Esophagus squamous epithelium (tissue), 5 donors: ENCODE data around the gene TNFSF12. TPM values are rescaled to one million over a fixed set of nuclear protein-coding genes. Genes with fewer than 3 reads are reported as not detected.
"Not testable (repeated sequence)": the region's sequence is repeated elsewhere in the genome, so short reads cannot be mapped to it uniquely, and the experiment has no call there.

Experiments
- DNase-seq: peaks from one replicate; lab custom pipeline; 2025; lab: John Stamatoyannopoulos, UW
- H3K27ac ChIP-seq, 4 donors: fragments of 200-600 bp; sonication (generic); one replicate each; pipeline ENCODE4 v1.5.1; 2016 to 2019; ENCODE audit warnings: mild to moderate bottlenecking in 1 of 4
- H3K27me3 ChIP-seq, 4 donors: fragments of 200-600 bp; sonication (generic); 1 replicate in 3 of 4; 2 replicates in 1 of 4; pipeline versions ENCODE4 v1.5.1 to v1.6.0; 2017 to 2021; ENCODE audit warnings: antibody characterized with exemption in 1 of 4
- H3K36me3 ChIP-seq, 3 donors: fragments of 200-600 bp; sonication (generic); one replicate each; pipeline ENCODE4 v1.5.1; 2016 to 2019
- H3K4me1 ChIP-seq, 3 donors: fragments of 200-600 bp; sonication (generic); one replicate each; pipeline ENCODE4 v1.5.1; 2017 to 2019
- H3K4me3 ChIP-seq, 4 donors: fragments of 200-600 bp; sonication (generic); 1 replicate in 3 of 4; 2 replicates in 1 of 4; pipeline ENCODE4 v1.5.1; 2016 to 2019; ENCODE audit warnings: mild to moderate bottlenecking in 2 of 4, moderate library complexity in 1 of 4
- H3K9me3 ChIP-seq, 3 donors: fragments of 200-600 bp; sonication (generic); one replicate each; pipeline ENCODE4 v1.5.1; 2016 to 2019
- CTCF ChIP-seq, 6 experiments: fragments of 450-650 bp in 4 of 6; fragments of 200-600 bp in 2 of 6; sonication (generic) in 2 of 6; IDR thresholded peaks; one replicate each; pipeline ENCODE4 v1.5.1; 2016 to 2019; ENCODE audit warnings: antibody characterized with exemption in 6 of 6, mild to moderate bottlenecking in 4 of 6, moderate library complexity in 4 of 6
- POLR2A ChIP-seq, 4 donors: fragments of 450-650 bp; IDR thresholded peaks; one replicate each; pipeline ENCODE4 v1.6.1; 2017; ENCODE audit warnings: antibody characterized with exemption in 4 of 4, mild to moderate bottlenecking in 4 of 4, moderate library complexity in 3 of 4
- WGBS, 2 donors: methylation state at CpG; one replicate each; pipeline ENCODE4 v1.1.5; 2018; 5-methylcytosine and 5-hydroxymethylcytosine counted together
- intact Hi-C: fragments of 100-400 bp; cut with DNase I; formaldehyde crosslinking; loops from one replicate; pipeline ENCODE4 v1.15.0; 2022
- total RNA-seq, 4 donors: library from RNA; depleted of rRNA; stranded (reverse); fragments of >200 nt; gene quantifications; one replicate each; pipeline ENCODE4 v1.1.0, GENCODE V29; 2016
- donor health status: DM: yes; HTN: yes; CAD: no.

TNFSF12 gene
- total RNA-seq, 4 donors from 2014 or later = 3.5 to 41.6 (median 6.5) TPM

- TF ChIP-seq CTCF (IDR thresholded peaks at IDR 0.05) (no peak), POLR2A (IDR thresholded peaks at IDR 0.05) (peak in 1 of 4 donors; percentile 34)
- Histone ChIP-seq H3K4me3 (peak overlapping the region in 3 of 4 donors; percentile 64 to 76 (median 69)), H3K36me3 (peaks cover 38 to 72% (median 41%) of the 10 kb centered on the region in 3 donors), H3K4me1 (peaks cover 19 to 59% (median 30%) of the 10 kb centered on the region in 3 donors), H3K27me3 (no peaks in the 10 kb centered on the region), H3K27ac (peak overlapping the region; percentile 90 to 96 (median 96)), H3K9me3 (no peaks in the 10 kb centered on the region)
- WGBS, 2 donors = 50% methylated on average over 1 of the region's 4 CpGs; no CpG with 5 or more reads in 1 of the 2 donors
- intact Hi-C loops = loop anchor here (5.0 kb wide), 1 partner anchor 92 kb away; no protein-coding TSS in a partner anchor
- no peak for DNase-seq
Observed at GRCh38 chr17:7590743-7591142, 41.9 kb downstream of the TNFSF12 start.

- TF ChIP-seq POLR2A (IDR thresholded peaks at IDR 0.05) = no peak
- TF ChIP-seq CTCF (IDR thresholded peaks at IDR 0.05) = no peak
- H3K36me3 ChIP-seq = peaks cover 38 to 72% (median 39%) of the 10 kb centered on the region in 3 donors
- intact Hi-C loops = loop anchor here (5.0 kb wide), 1 partner anchor 91 kb away; no protein-coding TSS in a partner anchor
- peaks cover 19 to 50% (median 28%) of the 10 kb centered on the region in 3 donors for H3K4me1 ChIP-seq
- no peaks in the 10 kb centered on the region for H3K27me3 ChIP-seq
- H3K27ac ChIP-seq = peak overlapping the region; percentile 90 to 96 (median 96)
- WGBS, 2 donors = 82 to 90% methylated on average over 4 to 5 of the region's 5 CpGs
- no peaks in the 10 kb centered on the region for H3K9me3 ChIP-seq
- DNase-seq = no peak
- no peak overlapping the region for H3K4me3 ChIP-seq
Observed at GRCh38 chr17:7591596-7591995, 42.7 kb downstream of the TNFSF12 start.

GRCh38 chr17:7592422-7593021, 43.7 kb downstream of the TNFSF12 start:
- DNase-seq = no peak
- Histone ChIP-seq H3K9me3 (no peaks in the 10 kb centered on the region), H3K27ac (no peak overlapping the region), H3K36me3 (peaks cover 39 to 72% (median 40%) of the 10 kb centered on the region in 3 donors), H3K27me3 (no peaks in the 10 kb centered on the region), H3K4me1 (peaks cover 11 to 41% (median 19%) of the 10 kb centered on the region in 3 donors), H3K4me3 (no peak overlapping the region)
- TF ChIP-seq CTCF (IDR thresholded peaks at IDR 0.05) (no peak), POLR2A (IDR thresholded peaks at IDR 0.05) (no peak)
- WGBS, 2 donors = 85 to 94% methylated on average over 14 to 15 of the region's 23 CpGs
- intact Hi-C loops = loop anchor here (5.0 kb wide), 1 partner anchor 90 kb away; no protein-coding TSS in a partner anchor

- Histone ChIP-seq H3K9me3 (no peaks in the 10 kb centered on the region), H3K27me3 (no peaks in the 10 kb centered on the region), H3K36me3 (peaks cover 40 to 74% (median 41%) of the 10 kb centered on the region in 3 donors), H3K4me1 (peaks cover 8 to 33% (median 14%) of the 10 kb centered on the region in 3 donors), H3K27ac (no peak overlapping the region), H3K4me3 (no peak overlapping the region)
- 80 to 89% methylated on average over 2 to 7 of the region's 12 CpGs for WGBS, 2 donors
- intact Hi-C loops = loop anchor here (5.0 kb wide), 1 partner anchor 89 kb away; no protein-coding TSS in a partner anchor
- no peak for DNase-seq
- TF ChIP-seq POLR2A (IDR thresholded peaks at IDR 0.05) (no peak), CTCF (IDR thresholded peaks at IDR 0.05) (no peak)
Observed at GRCh38 chr17:7593296-7593695, 44.4 kb downstream of the TNFSF12 start.

GRCh38 chr17:7597561-7597960, 48.7 kb downstream of the TNFSF12 start:
- H3K27me3 ChIP-seq, intact Hi-C loops, H3K9me3 ChIP-seq, H3K27ac ChIP-seq, DNase-seq, H3K4me1 ChIP-seq, H3K4me3 ChIP-seq: not testable (repeated sequence)
- 87 to 96% methylated on average over 3 to 5 of the region's 5 CpGs for WGBS, 2 donors
- peaks cover 47 to 98% (median 67%) of the 10 kb centered on the region in 3 donors for H3K36me3 ChIP-seq
